Memory B cell (primary cell): Measurements from ENCODE around the gene HSPA14.
"Not testable (repeated sequence)": the region's sequence is repeated elsewhere in the genome, so short reads cannot be mapped to it uniquely, and the experiment has no call there.

Experiments used
- ATAC-seq: fragments of 150-1000 bp; cut with Tn5 transposase; 2 replicates; pipeline ENCODE4 v1.10.0; 2021; ENCODE audit warnings: low read depth, mild to moderate bottlenecking, moderate library complexity
- DNase-seq, 2 donors: peaks; one replicate each; pipeline ENCODE4 v3.0.0; 2022; ENCODE audit warnings: low spot score in 2 of 2
- H3K27ac Mint-ChIP-seq: one replicate; pipeline ENCODE4 v1.8.0; 2022; ENCODE audit warnings: mild to moderate bottlenecking, moderate library complexity, mixed read lengths
- H3K27me3 Mint-ChIP-seq: one replicate; pipeline ENCODE4 v1.8.0; 2022; ENCODE audit warnings: mixed read lengths
- H3K36me3 Mint-ChIP-seq: one replicate; pipeline ENCODE4 v1.8.0; 2022; ENCODE audit warnings: mild to moderate bottlenecking, mixed read lengths
- H3K4me1 Mint-ChIP-seq: one replicate; pipeline ENCODE4 v1.8.0; 2022; ENCODE audit warnings: mixed read lengths
- H3K4me3 Mint-ChIP-seq: one replicate; pipeline ENCODE4 v1.8.0; 2022; ENCODE audit warnings: mild to moderate bottlenecking, moderate library complexity, mixed read lengths
- H3K9me3 Mint-ChIP-seq: one replicate; pipeline ENCODE4 v1.8.0; 2022; ENCODE audit warnings: mixed read lengths

The HSPA14 gene

DNA sequence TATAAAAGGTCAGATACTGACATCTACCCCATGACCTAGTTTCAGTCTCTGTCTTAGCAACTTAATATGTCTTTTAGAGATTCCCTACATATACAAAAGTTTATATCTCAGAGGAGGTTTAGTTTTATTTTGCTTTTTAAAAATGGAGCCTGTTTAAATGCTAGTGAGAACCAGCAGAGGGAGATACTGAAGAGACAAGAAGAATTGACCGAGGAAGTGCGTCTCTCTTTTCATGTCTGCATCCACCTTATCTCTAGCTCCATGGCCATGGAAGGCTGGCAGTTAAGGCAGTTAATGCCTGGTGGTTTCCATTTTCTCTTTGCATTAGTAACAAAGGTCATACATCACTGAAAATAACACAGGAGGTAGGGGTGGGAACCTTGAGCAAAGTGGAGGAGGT is 51.2 kb downstream of the HSPA14 start:
- no peaks in the 10 kb centered on the region for H3K36me3 Mint-ChIP-seq
- no peak for DNase-seq
- H3K4me3 Mint-ChIP-seq: no peak overlapping the region
- H3K9me3 Mint-ChIP-seq: no peaks in the 10 kb centered on the region
- no peak overlapping the region for H3K27ac Mint-ChIP-seq
- H3K4me1 Mint-ChIP-seq: peaks cover 2% of the 10 kb centered on the region
- no peak for ATAC-seq
- H3K27me3 Mint-ChIP-seq: no peaks in the 10 kb centered on the region

DNA sequence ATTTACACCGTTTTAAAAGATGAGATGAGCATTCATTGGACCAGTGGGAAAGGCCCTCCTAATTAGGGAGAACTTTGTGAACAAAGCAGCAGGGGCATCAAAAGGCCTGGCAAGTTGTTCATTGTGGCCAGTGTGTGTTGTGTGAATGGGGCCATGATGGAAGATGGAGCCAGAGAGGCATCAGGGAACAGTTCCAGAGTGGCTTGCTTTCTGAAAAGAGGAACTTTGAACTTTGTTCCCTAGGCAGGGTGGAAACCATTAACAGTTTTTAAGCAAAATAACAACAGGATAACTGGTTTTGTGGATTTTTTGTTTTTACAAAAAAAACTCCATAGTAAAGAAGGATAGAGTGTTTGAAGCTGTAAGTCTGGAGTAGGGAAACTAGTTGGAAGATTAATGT is 53.0 kb downstream of the HSPA14 start:
- ATAC-seq: no peak
- peaks cover 2% of the 10 kb centered on the region for H3K4me1 Mint-ChIP-seq

GRCh38 chr10:14904316-14904732 is 66.2 kb downstream of the HSPA14 start:
- H3K27ac Mint-ChIP-seq: peak overlapping the region; percentile 41
- DNase-seq (peak in 1 of 2 donors; percentile 9), ATAC-seq (peak; percentile 78)
- no peaks in the 10 kb centered on the region for H3K27me3 Mint-ChIP-seq
- no peaks in the 10 kb centered on the region for H3K9me3 Mint-ChIP-seq
- no peak overlapping the region for H3K4me3 Mint-ChIP-seq
- no peaks in the 10 kb centered on the region for H3K4me1 Mint-ChIP-seq
- H3K36me3 Mint-ChIP-seq: peaks cover 17% of the 10 kb centered on the region

More for the DNA sequence above, 53.0 kb downstream of the HSPA14 start:
- peak overlapping the region; percentile 17 for H3K27ac Mint-ChIP-seq
- no peaks in the 10 kb centered on the region for H3K27me3 Mint-ChIP-seq
- no peak overlapping the region for H3K4me3 Mint-ChIP-seq
- no peaks in the 10 kb centered on the region for H3K36me3 Mint-ChIP-seq
- DNase-seq: no peak
- H3K9me3 Mint-ChIP-seq: no peaks in the 10 kb centered on the region

DNA sequence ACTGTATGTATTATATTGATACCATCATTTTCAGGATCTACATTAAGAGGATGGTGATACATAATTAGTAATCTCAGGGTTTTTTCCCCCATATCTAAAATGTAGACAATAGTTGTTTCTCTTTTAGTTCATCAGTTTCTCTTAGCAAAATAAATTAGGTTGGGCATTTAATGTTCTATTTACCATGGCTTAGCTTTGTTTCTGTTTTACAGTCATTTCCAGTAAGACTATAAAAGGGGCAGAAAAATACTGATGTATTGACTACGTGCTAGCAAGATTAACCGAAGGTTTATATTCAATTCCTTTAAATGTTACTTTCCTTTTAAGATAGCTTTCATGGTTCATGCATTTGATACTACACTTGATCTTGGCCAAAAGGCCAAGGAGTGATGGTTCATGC is 66.8 kb downstream of the HSPA14 start:
- H3K36me3 Mint-ChIP-seq: peaks cover 19% of the 10 kb centered on the region
- no peak for ATAC-seq
- no peaks in the 10 kb centered on the region for H3K9me3 Mint-ChIP-seq
- DNase-seq: no peak
- no peaks in the 10 kb centered on the region for H3K4me1 Mint-ChIP-seq
- H3K27me3 Mint-ChIP-seq: no peaks in the 10 kb centered on the region
- no peak overlapping the region for H3K4me3 Mint-ChIP-seq
- peak overlapping the region; percentile 41 for H3K27ac Mint-ChIP-seq

DNA sequence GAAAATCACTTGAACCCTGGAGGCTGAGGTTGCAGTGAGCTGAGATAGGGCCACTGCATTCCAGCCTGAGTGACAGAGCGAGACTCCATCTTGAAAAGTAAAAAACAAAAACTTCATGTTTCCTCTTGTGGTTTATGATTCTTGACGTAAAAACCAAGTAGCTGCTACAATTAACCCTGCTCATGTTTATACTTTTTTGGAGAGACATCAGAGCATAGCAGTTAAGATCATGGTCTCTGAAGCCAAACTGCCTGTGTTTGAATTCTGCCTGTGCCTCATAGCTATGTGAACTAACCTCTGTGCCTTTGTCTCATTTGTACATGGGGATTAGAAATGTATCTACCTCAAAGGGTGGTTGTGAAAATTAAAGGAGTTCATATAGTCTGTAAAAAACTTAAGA is 67.8 kb downstream of the HSPA14 start:
- Mint-ChIP-seq H3K27me3 (no peaks in the 10 kb centered on the region), H3K9me3 (no peaks in the 10 kb centered on the region), H3K4me1 (no peaks in the 10 kb centered on the region), H3K27ac (peak overlapping the region; percentile 41), H3K4me3 (no peak overlapping the region), H3K36me3 (peaks cover 27% of the 10 kb centered on the region)
- DNase-seq: no peak
- ATAC-seq: no peak

DNA sequence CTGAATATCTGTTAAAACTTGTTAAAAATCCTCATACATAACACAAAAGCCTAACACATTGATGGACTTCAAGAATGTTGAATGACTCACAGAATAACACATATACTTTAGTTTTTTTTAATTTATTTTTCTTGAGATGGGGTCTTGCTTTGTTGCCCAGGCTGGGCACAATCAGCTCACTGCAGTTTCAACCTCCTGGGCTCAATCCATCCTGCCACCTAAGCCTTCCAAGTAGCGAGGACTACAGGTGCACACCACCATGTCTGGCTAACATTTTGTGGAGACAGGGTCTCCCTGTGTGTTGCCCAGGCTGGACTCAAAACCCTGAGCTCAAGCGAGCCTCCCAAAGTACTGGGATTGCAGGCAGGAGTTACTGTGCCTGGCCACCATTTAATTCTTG is 68.7 kb downstream of the HSPA14 start:
- Mint-ChIP-seq H3K4me3 (no peak overlapping the region), H3K27me3 (no peaks in the 10 kb centered on the region), H3K36me3 (peaks cover 32% of the 10 kb centered on the region), H3K4me1 (no peaks in the 10 kb centered on the region), H3K27ac (no peak overlapping the region), H3K9me3 (no peaks in the 10 kb centered on the region)
- DNase-seq: no peak
- ATAC-seq: no peak

DNA sequence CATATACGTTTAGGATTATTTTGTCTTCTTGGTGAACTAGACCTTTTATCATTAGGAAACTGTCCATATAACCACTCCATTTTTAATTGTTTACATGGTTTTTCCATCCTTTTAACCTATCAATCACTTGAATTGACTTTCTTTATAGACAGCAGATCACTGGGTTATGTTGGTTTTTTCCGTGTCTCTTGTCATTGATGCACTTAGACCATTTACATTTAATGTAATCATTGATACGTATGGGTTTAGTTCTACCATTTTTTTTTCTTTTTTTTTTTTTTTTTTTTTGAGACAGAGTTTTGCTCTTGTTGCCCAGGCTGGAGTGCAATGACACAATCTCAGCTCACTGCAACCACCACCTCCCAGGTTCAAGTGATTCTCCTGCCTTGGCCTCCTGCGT is 69.5 kb downstream of the HSPA14 start:
- peaks cover 32% of the 10 kb centered on the region for H3K36me3 Mint-ChIP-seq
- not testable (repeated sequence) for H3K4me1 Mint-ChIP-seq, H3K4me3 Mint-ChIP-seq, H3K27ac Mint-ChIP-seq, ATAC-seq, DNase-seq, H3K9me3 Mint-ChIP-seq, H3K27me3 Mint-ChIP-seq

- ATAC-seq (no peak), DNase-seq (no peak)
- H3K27ac Mint-ChIP-seq: peak overlapping the region; percentile 17
- no peak overlapping the region for H3K4me3 Mint-ChIP-seq
- H3K4me1 Mint-ChIP-seq: no peaks in the 10 kb centered on the region
- H3K27me3 Mint-ChIP-seq: no peaks in the 10 kb centered on the region
- peaks cover 38% of the 10 kb centered on the region for H3K36me3 Mint-ChIP-seq
- H3K9me3 Mint-ChIP-seq: no peaks in the 10 kb centered on the region
These were observed 71.0 kb downstream of the HSPA14 start for GRCh38 chr10:14909101-14909500.

DNA sequence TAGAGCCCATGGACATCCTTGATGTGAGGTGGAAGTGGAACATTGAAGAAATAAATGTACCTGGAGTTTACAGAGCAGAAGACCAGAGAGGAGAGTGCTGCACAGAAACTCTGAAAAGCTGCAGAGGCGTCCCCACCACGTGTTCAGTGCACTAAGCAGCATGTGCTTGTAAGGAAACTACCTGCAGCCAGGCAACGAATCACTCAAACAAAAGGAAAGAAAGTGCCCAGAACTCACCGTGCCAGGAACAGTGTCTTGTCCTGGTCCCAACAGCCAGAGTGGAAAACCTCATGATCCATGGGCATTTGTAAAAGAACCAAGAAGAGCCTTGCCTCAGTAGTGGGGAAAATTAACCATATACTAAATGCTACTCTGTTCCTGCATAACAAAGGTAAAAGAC is 72.8 kb downstream of the HSPA14 start:
- H3K36me3 Mint-ChIP-seq: peaks cover 45% of the 10 kb centered on the region
- ATAC-seq: no peak

GRCh38 chr10:14911801-14912200 is 73.7 kb downstream of the HSPA14 start:
- no peaks in the 10 kb centered on the region for H3K9me3 Mint-ChIP-seq
- H3K4me1 Mint-ChIP-seq: no peaks in the 10 kb centered on the region
- H3K4me3 Mint-ChIP-seq: no peak overlapping the region
- peaks cover 52% of the 10 kb centered on the region for H3K36me3 Mint-ChIP-seq
- no peaks in the 10 kb centered on the region for H3K27me3 Mint-ChIP-seq
- no peak for DNase-seq
- peak overlapping the region; percentile 58 for H3K27ac Mint-ChIP-seq
- ATAC-seq: no peak

More for the DNA sequence above, 72.8 kb downstream of the HSPA14 start:
- Mint-ChIP-seq H3K4me3 (no peak overlapping the region), H3K27ac (peak overlapping the region; percentile 72), H3K4me1 (no peaks in the 10 kb centered on the region), H3K27me3 (no peaks in the 10 kb centered on the region), H3K9me3 (no peaks in the 10 kb centered on the region)
- no peak for DNase-seq

DNA sequence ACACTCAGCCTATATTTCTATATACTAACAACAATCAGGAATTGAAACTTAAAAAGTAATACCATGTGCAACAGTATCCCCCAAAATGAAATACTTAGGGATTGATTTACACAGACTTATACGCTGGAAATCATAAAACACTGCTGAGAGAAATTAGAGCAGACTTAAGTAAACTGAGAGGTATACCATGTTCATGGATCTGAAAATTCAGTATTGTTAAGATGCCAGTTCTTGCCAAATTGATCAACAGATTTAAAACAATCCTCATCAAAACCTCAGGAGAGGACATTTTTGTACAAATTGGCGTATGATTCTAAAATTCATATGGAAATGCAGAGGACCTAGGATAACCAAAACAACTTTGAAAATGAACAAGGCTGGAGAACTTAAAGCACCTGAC is 78.5 kb downstream of the HSPA14 start:
- no peaks in the 10 kb centered on the region for H3K4me1 Mint-ChIP-seq
- H3K4me3 Mint-ChIP-seq: no peak overlapping the region
- no peak overlapping the region for H3K27ac Mint-ChIP-seq
- no peak for ATAC-seq
- DNase-seq: no peak
- no peaks in the 10 kb centered on the region for H3K27me3 Mint-ChIP-seq
- peaks cover 58% of the 10 kb centered on the region for H3K36me3 Mint-ChIP-seq
- H3K9me3 Mint-ChIP-seq: peaks cover 2% of the 10 kb centered on the region

- Mint-ChIP-seq H3K27ac (no peak overlapping the region), H3K9me3 (peaks cover 2% of the 10 kb centered on the region), H3K4me1 (no peaks in the 10 kb centered on the region), H3K4me3 (no peak overlapping the region), H3K27me3 (no peaks in the 10 kb centered on the region), H3K36me3 (peaks cover 64% of the 10 kb centered on the region)
- ATAC-seq (no peak), DNase-seq (no peak)
These were observed 79.7 kb downstream of the HSPA14 start for GRCh38 chr10:14917827-14918226.

GRCh38 chr10:14918964-14919363 is 80.9 kb downstream of the HSPA14 start:
- no peak for ATAC-seq
- no peak overlapping the region for H3K27ac Mint-ChIP-seq

More at GRCh38 chr10:14918964-14919363, 80.9 kb downstream of the HSPA14 start:
- no peak for DNase-seq
- H3K27me3 Mint-ChIP-seq: no peaks in the 10 kb centered on the region
- peaks cover 2% of the 10 kb centered on the region for H3K9me3 Mint-ChIP-seq
- H3K4me1 Mint-ChIP-seq: no peaks in the 10 kb centered on the region
- H3K36me3 Mint-ChIP-seq: peaks cover 64% of the 10 kb centered on the region
- H3K4me3 Mint-ChIP-seq: no peak overlapping the region
